MM.1S (cell line): ENCODE data around the gene RFX2.

Experiments
- CTCF ChIP-seq: fragments of 300-600 bp; sonication (generic); IDR thresholded peaks from 2 replicates; pipeline ENCODE4 v1.5.1; 2016; ENCODE audit warnings: antibody characterized with exemption, low read length, mixed read lengths
- EZH2phosphoT487 ChIP-seq: fragments of 300-600 bp; sonication (generic); IDR thresholded peaks from 2 replicates; pipeline ENCODE4 v1.6.1; 2018; ENCODE audit warnings: antibody characterized with exemption, low read length

- no peak for TF ChIP-seq CTCF
- TF ChIP-seq EZH2phosphoT487: no peak
Observed at GRCh38 chr19:6012426-6013170, 97.7 kb downstream of the RFX2 start.
